Stimulated activated naive CD8-positive, alpha-beta T cell treated with anti-CD3 and anti-CD28 coated beads, Interleukin-15, amount 100 ng/mL, for 72 hours (primary cell): ENCODE results near the gene PEAK1.
"Not testable (repeated sequence)": the region's sequence is repeated elsewhere in the genome, so short reads cannot be mapped to it uniquely, and the experiment has no call there.

Source experiments
- ATAC-seq: fragments of 150-1000 bp; cut with Tn5 transposase; 2 replicates; pipeline ENCODE4 v1.10.0; 2021; ENCODE audit warnings: mild to moderate bottlenecking, moderate library complexity
- DNase-seq, 2 donors: peaks; one replicate each; pipeline ENCODE4 v3.0.0; 2021 to 2022
- H3K27ac Mint-ChIP-seq, 2 donors: one replicate each; pipeline ENCODE4 v1.8.0; 2022; ENCODE audit warnings: mild to moderate bottlenecking in 2 of 2, mixed read lengths in 2 of 2, moderate library complexity in 2 of 2
- H3K27me3 Mint-ChIP-seq: one replicate; pipeline ENCODE4 v1.8.0; 2022; ENCODE audit warnings: mixed read lengths
- H3K4me1 Mint-ChIP-seq: one replicate; pipeline ENCODE4 v1.8.0; 2022; ENCODE audit warnings: mild to moderate bottlenecking, mixed read lengths
- H3K4me3 Mint-ChIP-seq, 2 donors: one replicate each; pipeline ENCODE4 v1.8.0; 2022; ENCODE audit warnings: mild to moderate bottlenecking in 2 of 2, mixed read lengths in 2 of 2, moderate library complexity in 1 of 2
- H3K9me3 Mint-ChIP-seq, 2 donors: one replicate each; pipeline ENCODE4 v1.8.0; 2022; ENCODE audit warnings: mixed read lengths in 2 of 2

Gene PEAK1

DNA sequence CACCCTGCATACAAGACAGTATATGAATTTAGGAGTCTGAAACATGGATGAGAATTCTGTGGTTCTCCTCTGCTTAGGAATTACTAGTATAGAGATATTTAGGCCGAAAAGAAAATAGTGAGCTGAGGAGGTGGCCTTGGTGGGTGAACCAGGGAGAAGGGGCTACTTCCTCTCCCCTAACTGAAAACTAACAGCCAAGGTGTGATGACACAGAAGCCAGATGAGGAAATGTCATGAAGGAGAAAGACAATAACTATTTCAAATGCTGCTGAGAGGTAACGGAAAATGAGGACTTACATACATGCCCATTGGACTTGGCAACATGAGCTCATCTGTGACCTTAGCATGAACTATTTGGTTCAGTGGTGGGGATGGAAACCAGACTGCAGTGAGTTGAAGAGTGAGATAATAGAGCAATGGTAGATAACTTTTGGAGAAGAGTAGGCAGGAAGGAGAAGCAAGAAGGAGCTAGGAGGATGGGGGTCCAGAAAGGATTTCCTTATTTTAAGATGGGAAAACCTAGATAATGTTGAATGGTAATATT is 234.6 kb downstream of the PEAK1 start:
- H3K27ac Mint-ChIP-seq, result peak overlapping the region; percentile 3 to 22
- ATAC-seq, result no peak
- DNase-seq, result no peak
- no peak overlapping the region for H3K4me3 Mint-ChIP-seq
- H3K4me1 Mint-ChIP-seq, result peaks cover 70% of the 10 kb centered on the region
- H3K27me3 Mint-ChIP-seq, result no peaks in the 10 kb centered on the region
- H3K9me3 Mint-ChIP-seq, result no peaks in the 10 kb centered on the region

DNA sequence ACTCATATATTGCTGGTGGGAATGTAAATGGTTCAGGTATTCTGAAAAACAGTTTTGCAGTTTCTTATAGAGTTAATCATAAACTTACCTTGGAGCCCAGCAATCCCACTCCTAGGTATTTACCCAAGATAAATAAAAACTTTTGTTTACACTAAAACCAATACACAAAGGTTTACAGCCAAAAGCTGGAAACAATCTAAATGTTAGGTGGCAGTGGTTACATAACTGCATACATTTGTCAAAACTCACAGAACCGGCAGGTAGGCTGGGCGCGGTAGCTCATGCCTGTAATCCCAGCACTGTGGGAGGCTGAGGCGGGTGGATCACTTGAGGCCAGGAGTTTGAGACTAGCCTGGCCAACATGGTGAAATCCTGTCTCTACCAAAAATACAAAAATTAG is 235.6 kb downstream of the PEAK1 start:
- H3K4me1 Mint-ChIP-seq, result peaks cover 75% of the 10 kb centered on the region
- DNase-seq, H3K4me3 Mint-ChIP-seq, ATAC-seq, H3K9me3 Mint-ChIP-seq, H3K27me3 Mint-ChIP-seq, H3K27ac Mint-ChIP-seq: not testable (repeated sequence)

DNA sequence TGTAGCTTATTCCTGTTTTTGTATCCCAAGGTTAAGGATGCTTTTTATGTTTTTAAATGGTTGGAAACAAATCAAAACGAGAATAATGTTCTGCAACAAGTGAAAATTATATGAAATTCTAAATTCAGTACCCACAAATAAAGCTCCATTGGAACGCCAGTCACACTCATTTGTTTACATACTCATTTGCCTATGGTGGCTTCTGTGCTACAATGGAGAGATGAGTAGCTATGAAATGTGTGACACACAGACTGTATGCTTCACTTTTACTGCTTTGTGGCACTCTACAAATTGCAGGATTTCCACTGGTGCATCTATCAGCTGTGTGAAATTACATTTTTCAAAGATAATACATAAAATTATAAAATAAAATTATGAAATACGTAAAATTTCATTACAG is 236.8 kb downstream of the PEAK1 start:
- no peak overlapping the region for H3K27ac Mint-ChIP-seq
- peaks cover 70% of the 10 kb centered on the region for H3K4me1 Mint-ChIP-seq
- H3K9me3 Mint-ChIP-seq, result no peaks in the 10 kb centered on the region
- no peak for DNase-seq
- no peak for ATAC-seq
- H3K4me3 Mint-ChIP-seq, result no peak overlapping the region
- H3K27me3 Mint-ChIP-seq, result no peaks in the 10 kb centered on the region

DNA sequence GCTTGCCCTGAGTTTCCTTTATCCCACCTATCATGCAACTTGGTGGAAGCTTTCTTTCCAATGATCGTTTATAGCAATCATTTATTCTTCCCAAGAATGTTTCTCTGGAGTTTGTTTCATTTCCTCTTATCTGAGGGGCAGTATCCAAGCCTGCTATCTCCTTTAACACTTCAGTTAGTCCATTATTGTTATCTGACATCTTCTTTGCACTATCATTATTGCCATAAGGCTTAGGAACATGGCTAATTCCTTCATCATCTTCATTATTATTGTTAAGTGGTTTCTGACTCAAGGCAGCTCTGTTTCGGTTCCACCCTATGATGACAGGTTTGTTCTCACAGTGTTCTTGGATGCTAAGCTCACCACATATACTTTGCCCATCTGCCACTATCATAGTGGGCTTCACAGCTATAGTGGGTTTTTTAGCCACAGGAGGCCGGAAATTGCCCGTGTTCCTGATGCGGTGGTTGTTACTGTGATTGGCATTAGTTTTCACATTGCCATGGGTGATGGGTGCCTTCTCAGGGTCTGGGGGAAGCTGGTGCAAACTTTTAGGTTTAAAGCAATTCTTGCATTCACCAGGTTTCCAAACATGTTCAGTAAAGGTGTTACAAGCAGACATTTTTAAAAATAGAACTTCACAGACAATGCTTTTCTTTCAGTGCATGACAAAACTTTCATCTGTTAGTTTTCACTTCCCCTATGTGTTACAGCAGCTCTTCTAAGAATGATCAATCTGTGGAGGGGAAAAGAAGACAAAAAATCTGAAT is 238.4 kb downstream of the PEAK1 start:
- Mint-ChIP-seq H3K4me1 (peaks cover 54% of the 10 kb centered on the region), H3K27ac (peak overlapping the region; percentile 31 to 81), H3K4me3 (peak overlapping the region; percentile 9 to 50), H3K27me3 (no peaks in the 10 kb centered on the region), H3K9me3 (no peaks in the 10 kb centered on the region)
- DNase-seq, result peak; percentile 16 to 48
- peak; percentile 83 for ATAC-seq

DNA sequence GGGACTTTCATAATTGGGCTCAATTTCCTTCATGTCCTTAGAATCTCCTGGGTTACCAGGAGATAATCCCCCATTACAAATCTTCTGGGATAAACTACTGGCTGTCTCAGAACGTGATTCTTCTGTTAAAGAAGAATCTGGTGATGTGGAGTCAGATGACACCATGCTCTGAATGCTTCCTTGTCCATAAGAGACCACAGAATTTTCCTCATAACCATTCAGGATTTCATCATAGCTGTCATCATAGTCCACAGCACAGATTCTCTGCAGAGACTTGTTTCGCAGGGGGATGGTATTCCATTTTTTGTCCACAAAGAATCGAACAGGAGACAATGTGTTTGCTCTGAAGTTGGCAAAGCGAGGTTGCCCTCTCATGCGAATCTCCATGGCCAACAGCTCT is 239.1 kb downstream of the PEAK1 start:
- Mint-ChIP-seq H3K4me1 (peaks cover 52% of the 10 kb centered on the region), H3K9me3 (no peaks in the 10 kb centered on the region), H3K4me3 (no peak overlapping the region), H3K27me3 (no peaks in the 10 kb centered on the region), H3K27ac (no peak overlapping the region)
- DNase-seq (no peak), ATAC-seq (no peak)

DNA sequence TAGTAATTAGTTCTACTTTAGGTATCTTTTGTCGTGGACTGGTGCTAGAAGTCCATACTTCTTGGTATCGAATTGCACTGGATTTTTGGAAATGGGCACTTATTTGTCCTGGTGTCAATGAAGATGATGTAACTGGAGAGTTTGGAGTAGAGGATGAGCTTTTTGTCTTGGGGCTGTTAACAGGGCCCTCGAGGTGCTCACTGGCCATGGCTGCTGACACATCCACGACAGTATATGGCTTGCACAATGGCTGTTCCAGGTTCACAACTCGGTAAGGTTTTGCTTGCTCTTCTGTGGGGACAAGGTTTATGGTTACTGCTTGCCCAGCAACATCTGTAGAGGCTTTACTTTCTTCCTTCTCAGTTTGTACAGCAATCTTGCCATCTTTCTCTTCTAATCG is 239.6 kb downstream of the PEAK1 start:
- DNase-seq, result no peak
- Mint-ChIP-seq H3K9me3 (no peaks in the 10 kb centered on the region), H3K4me3 (peak overlapping the region in 1 of 2 donors; percentile 47)

DNA sequence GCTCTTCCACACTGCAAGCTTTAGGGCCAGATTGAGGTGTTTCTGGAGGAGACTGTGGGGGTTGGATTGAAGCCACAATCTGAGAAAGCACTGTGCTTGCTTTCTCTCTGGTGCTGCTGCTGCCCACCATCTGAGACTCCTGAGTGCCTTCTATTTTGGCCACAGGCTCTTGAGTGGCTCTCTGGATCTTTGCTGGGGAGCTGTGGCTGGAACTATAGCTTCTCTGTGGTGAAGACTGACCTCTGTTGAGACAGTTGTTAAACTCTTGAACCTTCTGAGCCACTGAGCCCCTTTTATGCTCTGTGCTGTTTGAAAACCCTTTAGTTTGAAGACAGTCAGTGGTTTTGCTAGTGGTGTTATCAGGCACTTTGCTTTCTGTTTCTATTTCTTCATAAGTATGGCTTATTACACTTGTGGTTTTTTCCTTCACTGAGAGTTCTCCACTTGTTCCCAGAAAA is 240.3 kb downstream of the PEAK1 start:
- Mint-ChIP-seq H3K4me1 (peaks cover 40% of the 10 kb centered on the region), H3K27ac (peak overlapping the region in 1 of 2 donors; percentile 81)
- DNase-seq, result peak; percentile 17 to 42

More for the DNA sequence above, 239.6 kb downstream of the PEAK1 start:
- Mint-ChIP-seq H3K27me3 (no peaks in the 10 kb centered on the region), H3K27ac (no peak overlapping the region), H3K4me1 (peaks cover 47% of the 10 kb centered on the region)
- no peak for ATAC-seq

DNA sequence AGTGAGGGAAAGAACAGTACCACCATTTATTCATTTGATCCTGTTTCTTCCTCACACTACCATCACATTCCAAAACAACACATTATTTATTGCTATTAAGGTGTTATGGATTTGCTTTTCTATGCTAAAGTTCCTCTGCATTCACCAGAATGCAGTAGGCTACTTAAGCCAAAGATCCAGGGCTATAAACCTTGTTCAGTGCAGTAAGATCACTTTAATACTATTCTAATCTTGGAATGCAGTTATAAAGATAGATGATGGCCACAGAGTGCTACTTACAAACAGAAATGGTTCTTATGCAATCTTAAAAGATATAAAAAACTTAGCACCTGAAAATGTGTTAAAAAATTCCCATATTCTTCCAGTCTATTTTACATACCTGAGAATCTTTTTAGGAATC is 241.5 kb downstream of the PEAK1 start:
- Mint-ChIP-seq H3K27me3 (no peaks in the 10 kb centered on the region), H3K4me3 (no peak overlapping the region), H3K27ac (no peak overlapping the region), H3K9me3 (no peaks in the 10 kb centered on the region), H3K4me1 (peaks cover 40% of the 10 kb centered on the region)
- ATAC-seq (no peak), DNase-seq (no peak)

More for the DNA sequence above, 240.3 kb downstream of the PEAK1 start:
- H3K27me3 Mint-ChIP-seq, result no peaks in the 10 kb centered on the region
- H3K4me3 Mint-ChIP-seq, result peak overlapping the region; percentile 39 to 47
- no peaks in the 10 kb centered on the region for H3K9me3 Mint-ChIP-seq
- peak; percentile 88 for ATAC-seq

DNA sequence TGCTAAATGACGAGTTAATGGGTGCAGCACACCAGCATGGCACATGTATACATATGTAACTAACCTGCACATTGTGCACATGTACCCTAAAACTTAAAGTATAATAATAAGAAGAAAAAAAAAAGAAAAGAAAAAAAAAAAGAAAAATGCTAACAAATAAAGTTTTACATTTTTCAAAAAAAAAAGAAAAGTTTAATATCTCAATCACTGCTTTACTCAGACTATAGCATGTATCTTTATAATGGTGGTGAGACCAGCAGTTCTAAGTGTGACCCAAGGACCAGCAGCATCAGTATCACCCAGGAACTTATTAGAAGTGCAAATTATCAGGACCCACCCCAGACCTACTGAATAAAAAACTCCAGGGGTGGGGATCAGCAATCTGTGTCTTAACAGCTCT is 243.8 kb downstream of the PEAK1 start:
- H3K27ac Mint-ChIP-seq, DNase-seq, H3K27me3 Mint-ChIP-seq, H3K4me3 Mint-ChIP-seq, H3K9me3 Mint-ChIP-seq, ATAC-seq: not testable (repeated sequence)
- peaks cover 26% of the 10 kb centered on the region for H3K4me1 Mint-ChIP-seq

DNA sequence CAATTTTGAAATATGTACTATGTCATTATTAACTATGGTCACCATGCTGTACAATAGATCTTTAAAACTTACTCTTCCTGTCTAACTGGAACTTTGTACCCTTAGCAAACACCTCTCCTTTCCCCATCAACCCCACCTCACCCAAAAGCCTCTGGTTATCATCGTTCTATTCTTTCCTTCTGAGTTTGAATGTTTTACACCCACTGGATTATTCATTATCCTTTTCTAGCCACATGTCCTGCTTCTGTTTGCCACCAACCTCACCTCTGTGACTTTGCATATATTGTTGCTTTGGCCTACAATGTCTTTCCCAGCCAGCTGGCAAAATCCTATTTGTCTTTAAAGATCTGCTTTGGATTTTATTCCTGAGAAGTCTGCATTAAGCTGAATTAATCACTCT is 246.4 kb downstream of the PEAK1 start:
- H3K4me1 Mint-ChIP-seq, result no peaks in the 10 kb centered on the region
- DNase-seq, result no peak
- no peaks in the 10 kb centered on the region for H3K27me3 Mint-ChIP-seq
- H3K4me3 Mint-ChIP-seq, result no peak overlapping the region
- H3K9me3 Mint-ChIP-seq, result no peaks in the 10 kb centered on the region
- H3K27ac Mint-ChIP-seq, result no peak overlapping the region
- no peak for ATAC-seq

DNA sequence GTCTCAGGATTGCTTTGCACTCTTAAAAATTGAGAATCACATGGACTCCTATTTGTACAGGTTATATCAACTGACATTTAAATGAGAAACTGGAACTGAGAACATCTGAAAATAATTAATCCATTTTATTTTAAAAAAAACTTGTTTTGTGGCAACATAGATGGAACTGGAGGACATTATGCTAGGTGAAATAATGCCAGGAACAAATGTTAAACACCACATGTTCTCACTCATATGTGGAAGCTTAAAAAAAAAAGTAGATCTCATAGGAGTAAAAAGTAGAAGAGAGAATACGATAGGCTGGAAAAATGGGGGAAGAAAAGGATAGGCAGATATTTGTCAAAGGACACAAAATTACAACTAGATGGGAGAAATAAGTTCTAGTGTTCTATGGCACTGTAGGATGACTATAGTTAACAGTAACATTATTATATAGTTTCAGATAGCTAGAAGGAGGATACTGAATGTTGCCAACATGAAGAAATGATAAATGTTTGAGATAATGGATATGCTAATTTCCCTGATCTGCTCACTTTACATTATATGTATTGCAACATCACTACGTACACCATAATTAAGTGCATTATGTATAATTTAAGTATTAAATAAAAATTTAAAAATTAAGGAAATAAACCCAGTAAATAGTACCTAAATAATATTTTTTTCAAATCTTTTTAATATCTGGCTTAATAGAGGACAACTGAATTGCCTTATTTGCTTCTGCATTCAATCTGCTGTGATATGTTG is 248.5 kb downstream of the PEAK1 start:
- ATAC-seq, result no peak

DNA sequence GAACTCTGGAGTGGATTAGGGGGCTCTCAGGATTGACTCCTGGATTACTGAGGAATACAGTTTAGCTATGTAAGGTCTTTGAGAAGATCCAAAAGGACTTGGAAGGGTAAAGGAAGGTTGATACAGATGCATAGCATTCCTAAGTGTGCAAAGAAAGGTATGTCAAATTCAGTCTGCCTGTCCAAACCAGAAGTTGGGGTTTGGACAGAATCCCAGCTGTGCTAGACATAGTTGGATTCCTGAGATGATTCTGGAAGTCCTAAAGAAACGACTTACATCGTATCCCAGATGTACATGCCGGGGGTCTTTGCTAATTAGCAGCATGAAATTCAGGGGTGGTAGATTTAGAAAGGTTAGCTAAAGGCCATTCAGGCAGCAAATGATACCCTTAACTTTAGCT is 251.3 kb downstream of the PEAK1 start:
- DNase-seq, result no peak
- peaks cover 8% of the 10 kb centered on the region for H3K4me1 Mint-ChIP-seq
- no peak for ATAC-seq
- no peaks in the 10 kb centered on the region for H3K27me3 Mint-ChIP-seq
- no peaks in the 10 kb centered on the region for H3K9me3 Mint-ChIP-seq
- H3K27ac Mint-ChIP-seq, result no peak overlapping the region
- no peak overlapping the region for H3K4me3 Mint-ChIP-seq

More for the DNA sequence above, 248.5 kb downstream of the PEAK1 start:
- Mint-ChIP-seq H3K27me3 (no peaks in the 10 kb centered on the region), H3K4me1 (no peaks in the 10 kb centered on the region), H3K27ac (no peak overlapping the region), H3K4me3 (no peak overlapping the region), H3K9me3 (no peaks in the 10 kb centered on the region)
- no peak for DNase-seq

DNA sequence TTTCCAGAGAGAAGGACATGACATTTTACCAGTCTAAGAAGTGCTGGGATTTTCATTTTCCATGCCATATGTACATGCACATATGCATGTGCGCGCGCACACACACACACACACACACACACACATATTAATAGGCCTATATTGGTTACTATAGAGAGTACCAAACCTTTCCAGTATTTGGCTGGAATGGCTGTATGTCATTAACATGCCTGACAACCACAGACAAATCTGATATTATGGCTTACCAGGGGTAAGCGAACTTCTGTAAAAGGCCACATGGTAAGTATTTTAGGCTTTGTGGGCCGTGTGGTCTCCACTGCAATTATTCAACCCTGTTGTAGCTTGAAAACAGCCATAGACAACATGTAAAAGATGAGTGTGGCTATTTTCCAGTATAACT is 251.8 kb downstream of the PEAK1 start:
- H3K27ac Mint-ChIP-seq, result no peak overlapping the region
- H3K4me1 Mint-ChIP-seq, result peaks cover 13% of the 10 kb centered on the region
- ATAC-seq (no peak), DNase-seq (no peak)
- H3K27me3 Mint-ChIP-seq, result no peaks in the 10 kb centered on the region
- no peak overlapping the region for H3K4me3 Mint-ChIP-seq
- H3K9me3 Mint-ChIP-seq, result no peaks in the 10 kb centered on the region

DNA sequence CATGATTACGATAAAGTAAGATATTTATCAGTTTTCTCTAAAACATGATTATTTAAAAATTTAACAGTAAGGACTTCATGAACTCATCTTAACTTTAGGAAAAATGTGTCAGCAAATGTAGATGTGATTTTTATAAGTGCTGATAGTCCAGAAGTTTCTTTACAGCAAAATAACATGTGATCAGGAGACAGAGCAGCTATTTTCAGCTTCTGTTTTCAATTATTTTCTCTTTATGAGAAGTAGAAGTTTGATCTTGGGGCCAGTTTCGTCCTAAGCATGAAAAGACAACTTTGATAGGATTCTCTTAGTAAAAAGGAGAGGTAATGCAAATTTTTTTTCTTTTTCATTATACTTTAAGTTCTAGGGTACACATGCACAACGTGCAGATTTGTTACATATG is 252.5 kb downstream of the PEAK1 start:
- Mint-ChIP-seq H3K27me3 (no peaks in the 10 kb centered on the region), H3K27ac (no peak overlapping the region), H3K4me3 (no peak overlapping the region), H3K4me1 (peaks cover 18% of the 10 kb centered on the region), H3K9me3 (no peaks in the 10 kb centered on the region)
- no peak for ATAC-seq
- no peak for DNase-seq

DNA sequence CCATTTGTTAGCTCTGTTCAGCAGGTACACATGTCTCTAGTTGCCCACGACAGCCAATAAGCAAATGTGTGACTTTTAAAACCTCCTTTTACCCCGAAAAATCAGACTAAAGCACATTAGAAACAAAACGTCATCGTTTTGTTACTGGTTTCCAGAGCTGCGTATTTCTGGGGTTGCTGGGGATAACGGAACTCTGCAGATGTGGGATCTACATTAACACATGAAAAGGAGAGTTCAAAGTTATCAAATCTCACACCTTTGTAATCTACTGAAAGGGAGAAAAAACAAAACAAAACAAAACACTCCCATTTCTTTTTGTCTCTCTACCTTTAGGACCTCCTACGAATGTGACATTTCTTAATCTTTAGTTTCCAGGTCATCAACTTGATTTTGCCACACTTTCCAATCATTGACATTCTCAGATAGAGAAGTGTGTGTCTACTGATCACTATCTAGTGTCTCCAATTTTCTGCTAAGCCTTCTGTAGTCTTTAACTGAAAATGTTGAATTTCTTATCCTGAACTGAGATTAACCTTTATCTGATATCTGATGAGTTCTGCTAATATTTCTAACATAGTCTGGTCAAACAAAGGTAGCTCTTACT is 256.0 kb downstream of the PEAK1 start:
- H3K4me1 Mint-ChIP-seq, result peaks cover 48% of the 10 kb centered on the region
- peak overlapping the region in 1 of 2 donors; percentile 14 for H3K4me3 Mint-ChIP-seq
- H3K27ac Mint-ChIP-seq, result peak overlapping the region in 1 of 2 donors; percentile 15
- DNase-seq (no peak), ATAC-seq (no peak)
- no peaks in the 10 kb centered on the region for H3K9me3 Mint-ChIP-seq
- no peaks in the 10 kb centered on the region for H3K27me3 Mint-ChIP-seq
